ENCODE data around the gene TPBGL.

The TPBGL gene

DNA sequence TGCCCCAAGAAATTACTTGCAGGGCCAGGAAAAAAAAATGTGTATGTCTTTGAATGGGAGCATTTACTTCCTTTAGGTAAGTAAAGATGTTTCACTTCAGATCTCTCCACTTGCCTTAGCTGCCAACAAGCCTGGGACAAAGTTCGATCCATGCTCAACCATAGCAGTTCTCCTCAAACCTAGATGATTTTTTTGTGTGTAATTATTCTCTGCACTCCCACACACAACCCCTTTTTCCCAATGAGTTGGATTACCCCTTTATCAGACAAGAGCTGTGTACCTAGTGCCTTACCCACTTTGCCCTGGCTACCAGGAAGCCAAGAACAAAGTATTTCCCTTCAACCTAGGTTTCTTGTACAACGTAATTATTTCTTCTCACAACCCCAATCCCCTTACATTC, 35.6 kb downstream of the TPBGL start:
- no peak for TF ChIP-seq CEBPB (IDR thresholded peaks at IDR 0.05)
- no peak for TF ChIP-seq TAF1 (IDR thresholded peaks at IDR 0.05; ENCODE audit: low read depth)
- TF ChIP-seq RAD21 (IDR thresholded peaks at IDR 0.05; ENCODE audit: low read depth) = no peak
- no peak for TF ChIP-seq EGR1 (IDR thresholded peaks at IDR 0.05)
- no peak for TF ChIP-seq TEAD4 (IDR thresholded peaks at IDR 0.05)
- TF ChIP-seq, protein P1, sequence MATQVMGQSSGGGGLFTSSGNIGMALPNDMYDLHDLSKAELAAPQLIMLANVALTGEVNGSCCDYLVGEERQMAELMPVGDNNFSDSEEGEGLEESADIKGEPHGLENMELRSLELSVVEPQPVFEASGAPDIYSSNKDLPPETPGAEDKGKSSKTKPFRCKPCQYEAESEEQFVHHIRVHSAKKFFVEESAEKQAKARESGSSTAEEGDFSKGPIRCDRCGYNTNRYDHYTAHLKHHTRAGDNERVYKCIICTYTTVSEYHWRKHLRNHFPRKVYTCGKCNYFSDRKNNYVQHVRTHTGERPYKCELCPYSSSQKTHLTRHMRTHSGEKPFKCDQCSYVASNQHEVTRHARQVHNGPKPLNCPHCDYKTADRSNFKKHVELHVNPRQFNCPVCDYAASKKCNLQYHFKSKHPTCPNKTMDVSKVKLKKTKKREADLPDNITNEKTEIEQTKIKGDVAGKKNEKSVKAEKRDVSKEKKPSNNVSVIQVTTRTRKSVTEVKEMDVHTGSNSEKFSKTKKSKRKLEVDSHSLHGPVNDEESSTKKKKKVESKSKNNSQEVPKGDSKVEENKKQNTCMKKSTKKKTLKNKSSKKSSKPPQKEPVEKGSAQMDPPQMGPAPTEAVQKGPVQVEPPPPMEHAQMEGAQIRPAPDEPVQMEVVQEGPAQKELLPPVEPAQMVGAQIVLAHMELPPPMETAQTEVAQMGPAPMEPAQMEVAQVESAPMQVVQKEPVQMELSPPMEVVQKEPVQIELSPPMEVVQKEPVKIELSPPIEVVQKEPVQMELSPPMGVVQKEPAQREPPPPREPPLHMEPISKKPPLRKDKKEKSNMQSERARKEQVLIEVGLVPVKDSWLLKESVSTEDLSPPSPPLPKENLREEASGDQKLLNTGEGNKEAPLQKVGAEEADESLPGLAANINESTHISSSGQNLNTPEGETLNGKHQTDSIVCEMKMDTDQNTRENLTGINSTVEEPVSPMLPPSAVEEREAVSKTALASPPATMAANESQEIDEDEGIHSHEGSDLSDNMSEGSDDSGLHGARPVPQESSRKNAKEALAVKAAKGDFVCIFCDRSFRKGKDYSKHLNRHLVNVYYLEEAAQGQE (IDR thresholded peaks at IDR 0.05; ENCODE audit: low read depth) = no peak
- TF ChIP-seq NFIC (IDR thresholded peaks at IDR 0.05) = no peak
- TF ChIP-seq, protein P2, sequence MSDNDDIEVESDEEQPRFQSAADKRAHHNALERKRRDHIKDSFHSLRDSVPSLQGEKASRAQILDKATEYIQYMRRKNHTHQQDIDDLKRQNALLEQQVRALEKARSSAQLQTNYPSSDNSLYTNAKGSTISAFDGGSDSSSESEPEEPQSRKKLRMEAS (IDR thresholded peaks at IDR 0.05) = no peak
- TF ChIP-seq TCF12 (IDR thresholded peaks at IDR 0.05; ENCODE audit: low read depth) = no peak
- TF ChIP-seq YY1 (IDR thresholded peaks at IDR 0.05; ENCODE audit: low read depth) = no peak
- TF ChIP-seq, protein P3, sequence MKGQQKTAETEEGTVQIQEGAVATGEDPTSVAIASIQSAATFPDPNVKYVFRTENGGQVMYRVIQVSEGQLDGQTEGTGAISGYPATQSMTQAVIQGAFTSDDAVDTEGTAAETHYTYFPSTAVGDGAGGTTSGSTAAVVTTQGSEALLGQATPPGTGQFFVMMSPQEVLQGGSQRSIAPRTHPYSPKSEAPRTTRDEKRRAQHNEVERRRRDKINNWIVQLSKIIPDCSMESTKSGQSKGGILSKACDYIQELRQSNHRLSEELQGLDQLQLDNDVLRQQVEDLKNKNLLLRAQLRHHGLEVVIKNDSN (IDR thresholded peaks at IDR 0.05) = no peak
- TF ChIP-seq ZBTB7A (IDR thresholded peaks at IDR 0.05; ENCODE audit: low read depth) = no peak
- no peak for TF ChIP-seq FOXM1 (IDR thresholded peaks at IDR 0.05; ENCODE audit: borderline replicate concordance, low read depth)
- no peak for TF ChIP-seq EP300 (IDR thresholded peaks at IDR 0.05; ENCODE audit: borderline replicate concordance)
- TF ChIP-seq CREB1 (IDR thresholded peaks at IDR 0.05; ENCODE audit: low read depth) = no peak

DNA sequence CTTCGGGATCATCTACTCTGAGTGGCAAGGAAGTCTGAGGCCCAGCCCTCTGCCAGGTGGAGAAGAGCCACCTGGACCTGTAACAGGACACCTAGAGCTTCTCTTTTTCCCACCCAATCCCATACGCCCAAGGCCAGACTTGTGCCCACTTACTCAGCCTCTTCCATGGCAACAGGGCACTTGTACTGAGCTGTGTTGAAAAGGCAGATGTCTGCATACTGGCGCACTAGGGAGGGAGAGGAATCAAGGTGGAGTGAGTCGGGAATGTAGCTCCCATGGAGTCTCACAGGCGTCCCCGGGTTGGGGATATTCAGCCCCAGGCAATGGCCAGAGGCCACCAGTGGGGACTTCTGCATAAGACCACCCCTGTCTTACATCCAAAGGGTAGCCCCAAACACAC, 36.1 kb downstream of the TPBGL start:
- TF ChIP-seq, protein P1 (IDR thresholded peaks at IDR 0.05; ENCODE audit: low read depth) = no peak
- TF ChIP-seq TEAD4 (IDR thresholded peaks at IDR 0.05) = no peak
- no peak for TF ChIP-seq RAD21 (IDR thresholded peaks at IDR 0.05; ENCODE audit: low read depth)
- no peak for TF ChIP-seq EP300 (IDR thresholded peaks at IDR 0.05; ENCODE audit: borderline replicate concordance)
- TF ChIP-seq NFIC (IDR thresholded peaks at IDR 0.05) = no peak
- TF ChIP-seq CREB1 (IDR thresholded peaks at IDR 0.05; ENCODE audit: low read depth) = no peak
- TF ChIP-seq ZBTB7A (IDR thresholded peaks at IDR 0.05; ENCODE audit: low read depth) = no peak
- TF ChIP-seq EGR1 (IDR thresholded peaks at IDR 0.05) = no peak
- no peak for TF ChIP-seq TCF12 (IDR thresholded peaks at IDR 0.05; ENCODE audit: low read depth)

DNA sequence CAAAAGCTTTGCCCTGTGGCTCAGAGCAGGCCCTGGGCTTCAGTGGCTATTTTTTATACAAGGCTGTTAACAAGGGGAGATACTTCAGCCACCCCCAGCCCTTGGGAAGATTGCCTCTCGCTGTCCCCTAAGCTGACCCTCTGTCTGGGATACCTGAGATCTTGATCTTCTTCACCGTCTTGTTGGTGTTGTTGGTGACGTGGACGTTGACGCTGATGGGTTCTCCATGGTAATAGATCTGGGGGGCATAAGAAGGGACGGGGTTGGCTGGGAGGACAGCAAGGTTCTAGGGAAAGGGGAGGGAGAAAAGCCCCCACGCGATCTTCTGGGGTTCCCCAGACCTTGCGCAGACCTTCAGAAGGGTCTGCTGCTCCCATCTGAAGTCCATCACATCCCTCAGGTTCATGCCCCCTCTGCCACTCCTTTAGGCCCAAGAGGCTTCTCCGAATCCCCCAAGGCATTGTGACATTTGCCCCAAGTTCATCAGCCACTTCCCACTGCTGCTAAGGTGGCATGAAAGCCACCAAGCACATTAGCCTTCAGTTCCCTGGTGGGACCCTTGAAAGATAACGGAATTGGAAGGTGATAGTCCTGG, 36.7 kb downstream of the TPBGL start:
- no peak for TF ChIP-seq ZBTB7A (IDR thresholded peaks at IDR 0.05; ENCODE audit: low read depth)
- TF ChIP-seq FOXM1 (IDR thresholded peaks at IDR 0.05; ENCODE audit: borderline replicate concordance, low read depth) = no peak
- no peak for TF ChIP-seq EGR1 (IDR thresholded peaks at IDR 0.05)
- TF ChIP-seq TAF1 (IDR thresholded peaks at IDR 0.05; ENCODE audit: low read depth) = no peak
- no peak for TF ChIP-seq EP300 (IDR thresholded peaks at IDR 0.05; ENCODE audit: borderline replicate concordance)
- TF ChIP-seq CREB1 (IDR thresholded peaks at IDR 0.05; ENCODE audit: low read depth) = no peak
- TF ChIP-seq CEBPB (IDR thresholded peaks at IDR 0.05) = no peak
- TF ChIP-seq TCF12 (IDR thresholded peaks at IDR 0.05; ENCODE audit: low read depth) = no peak
- no peak for TF ChIP-seq YY1 (IDR thresholded peaks at IDR 0.05; ENCODE audit: low read depth)

DNA sequence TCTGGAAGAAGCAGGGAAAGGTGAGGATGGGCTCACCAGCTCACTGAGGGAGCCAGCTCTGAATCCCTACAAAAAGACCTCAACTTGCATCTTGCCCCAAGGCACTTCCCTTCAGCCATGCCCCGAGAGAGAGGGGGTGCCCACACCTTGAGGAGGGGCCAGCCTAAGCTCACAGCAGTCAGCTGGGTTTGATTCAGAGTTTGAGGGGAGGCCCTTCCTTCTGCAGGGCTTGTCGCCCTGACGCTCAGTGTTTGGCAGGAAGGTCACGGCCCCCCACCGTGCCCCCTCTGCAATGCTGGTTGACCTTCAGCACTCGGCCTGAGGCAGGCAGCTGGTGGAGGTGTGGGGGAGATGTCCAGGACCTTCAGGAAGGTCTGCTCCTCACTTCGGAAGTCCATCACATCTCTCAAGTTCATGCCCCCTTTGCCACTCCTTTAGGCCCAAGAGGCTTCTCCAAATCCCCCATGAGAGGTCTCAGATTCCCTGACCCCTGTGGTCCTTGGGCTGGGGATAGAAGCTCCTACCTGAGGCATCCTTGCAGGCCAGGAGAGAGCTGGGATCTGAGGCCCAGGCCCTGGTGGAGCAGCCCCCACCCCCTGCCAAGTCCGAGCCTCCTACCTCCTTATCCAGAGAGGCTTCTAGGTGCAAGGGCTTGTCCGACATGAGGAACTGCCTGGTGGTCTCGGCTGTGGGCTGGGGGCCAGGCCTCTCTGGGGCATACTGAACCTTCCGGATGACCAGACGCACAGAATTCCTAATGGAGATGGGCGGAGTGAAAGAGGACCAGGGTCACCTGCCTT, 37.6 kb downstream of the TPBGL start:
- TF ChIP-seq NFIC (IDR thresholded peaks at IDR 0.05) (no peak), RAD21 (IDR thresholded peaks at IDR 0.05; ENCODE audit: low read depth) (no peak), TCF12 (IDR thresholded peaks at IDR 0.05; ENCODE audit: low read depth) (no peak), CREB1 (IDR thresholded peaks at IDR 0.05; ENCODE audit: low read depth) (no peak), TEAD4 (IDR thresholded peaks at IDR 0.05) (no peak), ZBTB7A (IDR thresholded peaks at IDR 0.05; ENCODE audit: low read depth) (no peak), TAF1 (IDR thresholded peaks at IDR 0.05; ENCODE audit: low read depth) (no peak), CEBPB (IDR thresholded peaks at IDR 0.05) (no peak), EGR1 (IDR thresholded peaks at IDR 0.05) (no peak), FOXM1 (IDR thresholded peaks at IDR 0.05; ENCODE audit: borderline replicate concordance, low read depth) (no peak), EP300 (IDR thresholded peaks at IDR 0.05; ENCODE audit: borderline replicate concordance) (no peak), YY1 (IDR thresholded peaks at IDR 0.05; ENCODE audit: low read depth) (no peak)
- TF ChIP-seq, protein P1 (IDR thresholded peaks at IDR 0.05; ENCODE audit: low read depth) = no peak
- TF ChIP-seq, protein P2 (IDR thresholded peaks at IDR 0.05) = no peak
- TF ChIP-seq, protein P3 (IDR thresholded peaks at IDR 0.05) = no peak

Measured in Ishikawa (cell line).